ENCODE data around the gene RHOBTB1.

DNA sequence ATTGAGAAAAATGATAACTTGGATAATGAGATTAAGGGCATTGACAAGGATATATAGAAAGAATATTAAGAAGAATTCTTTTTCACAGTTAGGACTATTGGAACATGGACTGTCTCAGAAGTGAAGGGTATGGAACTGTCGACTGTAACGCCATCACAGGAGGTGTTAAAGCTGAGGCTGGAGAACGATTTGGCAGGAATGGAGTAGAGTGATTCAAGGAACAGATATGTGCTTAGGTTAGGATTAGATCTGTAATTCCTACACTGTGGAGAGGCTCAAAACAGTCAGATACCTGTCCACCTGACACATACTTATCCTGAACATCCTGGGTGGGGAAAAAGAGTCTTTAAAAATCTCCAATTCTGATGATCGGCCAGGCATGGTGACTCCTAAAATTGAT lies 30.9 kb downstream of the RHOBTB1 start:
- TF ChIP-seq YY1 (IDR thresholded peaks at IDR 0.05; ENCODE audit: low read depth) (no peak), ZBTB7A (IDR thresholded peaks at IDR 0.05; ENCODE audit: low read depth) (no peak), TAF1 (IDR thresholded peaks at IDR 0.05; ENCODE audit: low read depth) (no peak), CEBPB (IDR thresholded peaks at IDR 0.05) (no peak), EGR1 (IDR thresholded peaks at IDR 0.05) (no peak)
- TF ChIP-seq, protein P1, sequence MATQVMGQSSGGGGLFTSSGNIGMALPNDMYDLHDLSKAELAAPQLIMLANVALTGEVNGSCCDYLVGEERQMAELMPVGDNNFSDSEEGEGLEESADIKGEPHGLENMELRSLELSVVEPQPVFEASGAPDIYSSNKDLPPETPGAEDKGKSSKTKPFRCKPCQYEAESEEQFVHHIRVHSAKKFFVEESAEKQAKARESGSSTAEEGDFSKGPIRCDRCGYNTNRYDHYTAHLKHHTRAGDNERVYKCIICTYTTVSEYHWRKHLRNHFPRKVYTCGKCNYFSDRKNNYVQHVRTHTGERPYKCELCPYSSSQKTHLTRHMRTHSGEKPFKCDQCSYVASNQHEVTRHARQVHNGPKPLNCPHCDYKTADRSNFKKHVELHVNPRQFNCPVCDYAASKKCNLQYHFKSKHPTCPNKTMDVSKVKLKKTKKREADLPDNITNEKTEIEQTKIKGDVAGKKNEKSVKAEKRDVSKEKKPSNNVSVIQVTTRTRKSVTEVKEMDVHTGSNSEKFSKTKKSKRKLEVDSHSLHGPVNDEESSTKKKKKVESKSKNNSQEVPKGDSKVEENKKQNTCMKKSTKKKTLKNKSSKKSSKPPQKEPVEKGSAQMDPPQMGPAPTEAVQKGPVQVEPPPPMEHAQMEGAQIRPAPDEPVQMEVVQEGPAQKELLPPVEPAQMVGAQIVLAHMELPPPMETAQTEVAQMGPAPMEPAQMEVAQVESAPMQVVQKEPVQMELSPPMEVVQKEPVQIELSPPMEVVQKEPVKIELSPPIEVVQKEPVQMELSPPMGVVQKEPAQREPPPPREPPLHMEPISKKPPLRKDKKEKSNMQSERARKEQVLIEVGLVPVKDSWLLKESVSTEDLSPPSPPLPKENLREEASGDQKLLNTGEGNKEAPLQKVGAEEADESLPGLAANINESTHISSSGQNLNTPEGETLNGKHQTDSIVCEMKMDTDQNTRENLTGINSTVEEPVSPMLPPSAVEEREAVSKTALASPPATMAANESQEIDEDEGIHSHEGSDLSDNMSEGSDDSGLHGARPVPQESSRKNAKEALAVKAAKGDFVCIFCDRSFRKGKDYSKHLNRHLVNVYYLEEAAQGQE (IDR thresholded peaks at IDR 0.05; ENCODE audit: low read depth) = no peak

Data from Ishikawa (cell line).